GM21576 (cell line): Measurements from ENCODE around the gene AMDHD2.

Experiments used
- ATAC-seq: cut with Tn5 transposase; IDR thresholded peaks from one replicate; pipeline ENCODE4 v1.9.1; 2021; ENCODE audit warnings: mild to moderate bottlenecking, moderate library complexity; ENCODE audit not compliant: unreplicated experiment

Gene AMDHD2

GRCh38 chr16:2482708-2483534 is 37.2 kb upstream of the AMDHD2 start:
- ATAC-seq, result no peak

DNA sequence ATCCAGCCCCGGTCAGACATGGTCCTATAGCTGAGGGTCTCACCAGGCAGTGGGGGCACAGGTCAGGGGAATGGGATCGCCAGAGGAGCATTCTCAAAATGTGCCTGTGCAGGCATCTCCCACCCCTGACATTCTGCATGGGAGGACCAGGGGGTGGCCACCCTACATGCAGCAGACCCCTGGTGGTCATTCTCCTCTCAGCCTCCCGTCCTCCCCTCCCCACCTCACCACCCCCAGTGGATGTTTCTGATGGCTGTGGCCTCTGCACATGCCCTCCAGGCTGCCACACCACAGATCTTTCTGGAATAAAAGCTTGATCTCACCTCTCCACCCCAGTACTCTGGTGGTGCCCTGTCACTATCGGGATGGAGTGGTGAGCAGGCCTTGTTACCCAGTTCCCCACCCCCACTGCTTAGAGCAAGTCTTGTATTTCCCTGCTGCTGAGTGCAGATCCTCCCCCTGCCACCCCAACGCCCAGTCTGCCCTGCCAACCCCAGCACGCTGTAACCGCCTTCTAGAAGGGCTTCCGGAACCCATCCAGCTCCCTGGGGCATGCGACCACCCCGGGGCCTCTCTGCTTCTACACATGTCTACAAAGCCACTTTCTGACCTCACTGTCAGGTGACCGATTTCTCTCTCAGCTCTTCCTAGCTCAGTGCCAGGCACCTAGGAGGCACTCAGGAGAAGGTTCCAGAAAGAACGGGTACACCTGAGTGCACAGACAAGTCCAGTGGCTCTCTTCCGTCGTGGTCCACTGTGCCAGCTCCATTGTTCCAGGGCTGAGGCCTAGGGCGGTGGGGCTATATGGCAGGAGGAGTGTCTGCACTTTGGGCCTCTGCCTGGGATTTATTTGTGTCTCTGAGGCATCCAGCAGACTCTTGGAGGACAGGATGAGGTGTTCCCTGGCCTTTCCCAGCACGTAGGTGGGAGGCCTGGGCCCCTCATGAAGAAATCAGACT is 36.0 kb upstream of the AMDHD2 start:
- ATAC-seq, result no peak

DNA sequence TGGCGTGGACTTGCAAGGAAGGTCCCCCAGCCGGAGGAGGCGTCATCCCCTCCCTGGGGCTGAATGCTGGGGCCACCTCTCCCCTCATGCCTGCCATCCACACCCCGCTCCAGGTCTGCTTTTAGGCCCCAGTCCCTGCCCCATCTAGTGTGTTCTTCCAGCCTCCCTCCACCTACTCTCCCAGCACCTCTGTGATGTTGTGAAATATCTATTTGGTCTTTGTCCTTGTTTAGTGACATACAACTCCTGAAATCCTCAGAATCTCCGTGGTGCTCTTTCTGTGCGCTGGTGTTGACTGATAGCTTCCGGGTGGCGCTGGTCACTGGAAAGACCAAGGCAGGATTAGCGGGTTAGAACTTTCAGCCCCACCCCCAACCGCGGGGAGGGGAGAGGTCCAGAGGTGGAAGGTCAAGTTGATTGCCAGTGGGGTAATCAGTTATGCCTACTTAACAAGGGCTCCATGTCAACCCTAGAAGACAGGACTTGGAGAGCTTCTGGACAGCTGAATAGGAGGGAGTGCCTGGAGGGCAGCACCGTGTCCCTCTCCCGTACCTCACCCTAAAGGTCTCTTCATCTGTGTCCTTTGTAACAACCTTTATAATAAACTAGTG is 35.2 kb upstream of the AMDHD2 start:
- ATAC-seq, result no peak

DNA sequence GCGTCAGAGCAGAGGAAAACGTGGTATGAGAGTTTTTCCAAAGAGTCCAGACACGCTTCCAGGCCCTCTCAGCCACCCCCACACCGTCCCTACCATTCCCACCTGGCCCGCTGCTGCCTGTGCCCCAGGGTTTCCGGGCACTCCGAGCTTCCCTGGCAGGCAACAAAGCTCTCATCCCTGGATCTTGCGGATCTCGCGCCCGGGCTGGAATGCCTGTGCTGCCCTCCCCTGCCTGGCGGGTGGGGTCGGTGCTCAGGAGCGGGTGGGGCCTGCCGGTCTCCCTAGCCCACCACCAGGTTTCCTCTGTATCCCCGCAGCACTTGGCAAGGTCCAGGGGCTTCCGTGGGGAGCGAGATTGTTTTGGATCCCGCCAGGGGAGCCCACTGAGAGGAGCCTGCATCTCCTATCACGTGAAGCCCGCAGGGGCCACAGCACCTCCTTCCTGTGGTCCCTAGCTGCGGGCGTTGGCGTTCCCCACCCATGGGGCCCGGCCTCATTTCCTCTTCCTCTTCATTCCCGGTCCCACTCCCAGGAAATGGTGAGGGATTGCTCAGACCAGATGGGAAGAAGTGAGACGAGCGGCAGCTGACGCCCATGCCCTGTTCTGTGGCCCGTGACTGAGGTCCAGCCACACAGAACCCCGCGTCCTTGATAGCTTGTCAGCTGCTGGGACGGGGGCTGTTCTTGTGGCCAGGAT is 34.2 kb upstream of the AMDHD2 start:
- no peak for ATAC-seq

GRCh38 chr16:2486645-2487516 is 33.3 kb upstream of the AMDHD2 start:
- no peak for ATAC-seq

DNA sequence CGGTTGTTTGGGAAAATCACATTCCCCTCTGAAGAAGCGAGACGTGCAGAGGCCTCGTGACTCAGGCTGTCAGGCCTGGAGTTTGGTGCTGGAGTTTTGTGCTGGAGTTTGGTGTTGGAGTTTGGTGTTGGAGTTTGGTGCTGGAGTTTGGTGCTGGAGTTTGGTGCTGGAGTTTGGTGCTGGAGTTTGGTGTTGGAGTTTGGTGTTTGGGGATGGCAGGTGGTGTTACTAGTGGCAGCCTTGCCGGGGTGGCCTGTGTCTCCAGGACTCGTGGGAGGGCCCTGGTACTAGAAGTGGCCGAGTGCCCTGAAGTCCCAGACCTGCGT is 32.7 kb upstream of the AMDHD2 start:
- ATAC-seq, result no peak

DNA sequence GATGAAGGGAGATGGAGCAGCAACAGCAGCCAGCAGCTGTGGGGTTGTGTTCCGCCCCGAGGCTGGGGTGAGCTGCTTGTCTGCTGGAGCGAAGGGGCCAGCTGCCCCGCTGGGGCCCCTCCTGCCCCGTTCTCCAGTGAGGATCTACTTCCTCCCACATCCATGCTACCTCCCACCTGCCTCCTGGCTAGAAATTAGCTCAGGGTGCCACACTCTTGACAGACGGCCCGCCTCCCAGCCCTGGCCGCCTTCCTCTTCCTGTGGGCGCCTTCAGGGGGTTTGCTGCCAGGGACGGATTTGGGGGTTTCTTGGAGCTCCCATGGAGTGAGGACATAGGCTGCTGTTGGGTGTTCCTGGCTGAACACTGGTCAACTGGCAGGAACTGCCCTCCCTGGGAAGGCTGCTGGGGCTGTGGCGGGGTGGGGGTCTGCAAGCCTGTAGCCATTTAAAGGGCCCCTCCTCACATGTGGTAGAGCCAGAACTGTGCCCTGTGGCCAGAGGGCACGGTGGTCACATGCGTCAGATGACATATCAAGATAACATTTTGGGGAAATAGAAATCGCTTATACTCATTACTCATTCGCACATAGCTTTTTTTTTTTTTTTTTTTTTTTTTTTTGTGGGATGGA is 32.2 kb upstream of the AMDHD2 start:
- ATAC-seq, result no peak

- ATAC-seq, result no peak
Observed at GRCh38 chr16:2489581-2489980, 30.6 kb upstream of the AMDHD2 start.

- ATAC-seq, result no peak
Observed at GRCh38 chr16:2490190-2491105, 29.7 kb upstream of the AMDHD2 start.

DNA sequence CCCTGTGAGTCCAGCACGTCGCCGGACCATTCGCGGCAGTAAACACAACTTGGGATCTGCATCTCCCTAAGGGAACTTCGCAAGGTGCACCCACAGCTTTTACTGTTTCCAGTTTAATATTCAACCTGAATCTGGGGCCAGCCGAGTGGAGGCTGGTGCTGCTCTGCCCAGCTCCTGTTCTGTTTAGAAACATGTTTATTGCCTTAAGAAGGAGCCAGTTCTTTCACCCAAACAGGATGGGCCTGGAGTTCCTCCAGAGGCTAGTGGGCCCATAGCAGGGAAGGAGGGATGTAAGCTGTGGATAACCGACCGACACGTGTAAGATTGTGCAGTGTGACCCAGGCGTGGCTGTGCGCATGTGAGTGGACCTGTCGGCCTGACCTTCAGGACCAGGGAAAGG is 27.9 kb upstream of the AMDHD2 start:
- no peak for ATAC-seq

DNA sequence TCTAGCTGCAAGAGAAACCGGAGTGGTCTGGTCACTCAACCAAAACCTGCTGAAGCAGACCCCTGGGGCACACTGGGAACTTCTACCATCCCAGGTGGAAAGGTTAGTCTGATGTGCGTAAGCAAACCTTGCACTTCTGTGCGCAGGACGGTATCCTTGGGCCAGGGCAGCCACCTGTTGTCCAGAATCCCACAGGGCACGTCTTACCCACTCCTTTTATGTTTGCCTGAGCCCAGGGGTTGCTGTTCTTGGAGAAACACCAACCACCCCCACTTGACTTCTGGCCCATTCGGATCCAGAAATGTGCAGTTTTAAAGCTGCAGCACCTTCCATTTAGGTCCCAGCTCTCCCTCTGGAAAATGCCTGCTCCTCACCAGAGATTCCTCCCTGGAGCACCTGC is 26.6 kb upstream of the AMDHD2 start:
- no peak for ATAC-seq

GRCh38 chr16:2494616-2495015 is 25.6 kb upstream of the AMDHD2 start:
- ATAC-seq, result no peak

DNA sequence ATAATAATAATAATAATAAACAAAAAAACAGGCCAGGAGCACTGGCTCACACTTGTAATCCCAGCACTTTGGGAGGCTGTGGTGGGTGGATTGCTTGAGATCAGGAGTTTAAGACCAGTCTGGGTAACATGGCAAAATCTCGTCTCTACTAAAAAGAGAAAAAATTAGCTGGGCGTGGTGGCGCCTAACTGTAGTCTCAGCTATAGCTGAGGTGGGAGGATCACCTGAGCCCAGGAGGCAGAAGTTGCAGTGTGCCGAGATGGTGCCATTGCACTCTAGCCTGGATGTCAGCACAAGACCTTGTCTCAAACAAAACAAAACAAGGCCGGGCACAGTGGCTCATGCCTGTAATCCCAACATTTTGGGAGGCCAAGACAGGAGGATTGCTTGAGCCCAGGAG is 25.1 kb upstream of the AMDHD2 start:
- ATAC-seq, result no peak

- no peak for ATAC-seq
Observed at GRCh38 chr16:2496223-2497115, 23.7 kb upstream of the AMDHD2 start.

- ATAC-seq, result no peak
Observed at GRCh38 chr16:2497116-2497630, 23.0 kb upstream of the AMDHD2 start.

DNA sequence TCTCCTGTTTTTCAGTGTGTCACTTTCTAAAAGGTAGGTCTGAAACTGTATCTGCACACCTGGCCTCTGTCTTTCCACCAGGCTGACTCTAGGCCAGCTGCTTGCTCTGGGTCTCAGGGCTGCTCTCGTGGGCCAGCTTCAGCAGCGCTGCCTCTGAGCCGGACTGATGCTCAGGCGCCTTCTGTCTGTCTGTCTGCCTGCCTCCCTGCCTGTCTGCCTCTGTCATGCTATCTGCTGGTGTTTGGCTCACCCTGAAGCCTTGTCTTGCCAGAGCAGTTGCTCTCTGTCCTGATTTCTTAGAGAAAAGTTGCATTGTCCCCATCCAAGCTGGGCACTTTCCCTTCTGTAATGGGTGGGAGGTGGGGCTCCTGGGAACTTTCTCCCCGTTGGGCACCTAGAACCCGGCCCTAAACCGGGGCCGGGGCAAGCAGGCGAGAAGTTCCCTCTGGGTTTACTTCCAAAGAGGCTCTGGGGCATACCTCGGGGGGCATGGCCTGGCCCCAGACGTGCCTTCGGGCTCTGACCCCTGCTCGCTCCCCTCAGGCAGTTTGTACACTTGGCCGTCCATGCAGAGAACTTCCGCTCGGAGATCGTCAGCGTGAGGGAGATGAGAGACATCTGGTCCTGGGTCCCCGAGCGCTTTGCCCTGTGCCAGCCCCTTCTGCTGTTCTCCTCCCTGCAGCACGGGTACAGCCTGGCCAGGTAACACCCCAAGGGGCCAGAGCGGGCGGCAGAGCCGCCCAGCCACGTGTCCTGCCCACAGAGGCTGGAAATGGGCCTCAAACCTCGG is 22.3 kb upstream of the AMDHD2 start:
- no peak for ATAC-seq
